NCI-H345 treated with DMSO at 0.1 percent for 48 hours (cell line): Measurements from ENCODE around the gene ZBTB5.
"Not testable (repeated sequence)": the region's sequence is repeated elsewhere in the genome, so short reads cannot be mapped to it uniquely, and the experiment has no call there.

Source experiments
- DNase-seq: peaks from one replicate; lab custom pipeline; 2025; ENCODE audit not compliant: unreplicated experiment; lab: John Stamatoyannopoulos, UW

The ZBTB5 gene

GRCh38 chr9:37407468-37407867 lies 57.8 kb downstream of the ZBTB5 start:
- DNase-seq, result no peak

GRCh38 chr9:37406603-37407401 lies 58.4 kb downstream of the ZBTB5 start:
- DNase-seq, result no peak

GRCh38 chr9:37405764-37406380 lies 59.4 kb downstream of the ZBTB5 start:
- no peak for DNase-seq

- DNase-seq, result no peak
Measured at GRCh38 chr9:37405350-37405749, 59.9 kb downstream of the ZBTB5 start.

- no peak for DNase-seq
Measured at GRCh38 chr9:37404590-37404989, 60.7 kb downstream of the ZBTB5 start.

- no peak for DNase-seq
Measured at GRCh38 chr9:37399336-37399735, 65.9 kb downstream of the ZBTB5 start.

- DNase-seq, result no peak
Measured at GRCh38 chr9:37398464-37399025, 66.7 kb downstream of the ZBTB5 start.

GRCh38 chr9:37397948-37398347 lies 67.3 kb downstream of the ZBTB5 start:
- DNase-seq, result not testable (repeated sequence)

GRCh38 chr9:37395663-37396062 lies 69.6 kb downstream of the ZBTB5 start:
- no peak for DNase-seq

- DNase-seq, result no peak
Measured at GRCh38 chr9:37395229-37395628, 70.0 kb downstream of the ZBTB5 start.

- DNase-seq, result no peak
Measured at GRCh38 chr9:37392272-37392671, 73.0 kb downstream of the ZBTB5 start.

- no peak for DNase-seq
Measured at GRCh38 chr9:37390759-37391158, 74.5 kb downstream of the ZBTB5 start.
